Measurements from ENCODE around the gene TRMT112. TPM values are rescaled to one million over a fixed set of nuclear protein-coding genes. Genes with fewer than 3 reads are reported as not detected.

TRMT112 gene
- total and polyA plus RNA-seq, 10 of the 15 experiments (the other 5 are each of a cell fraction or from before 2014, with no cell fraction given), result 212 to 455 (median 308) TPM

- ATAC-seq (no peak), FAIRE-seq (no peak), DNase-seq (ENCODE audit: low read depth, low spot score) (no peak)
- ChIA-PET SMC1A (ENCODE audit: uncharacterized antibody, unreplicated experiment) (interaction anchor here (1.5 kb wide), 1 partner anchor 10 kb away, joined by 6 read pairs; no protein-coding TSS in a partner anchor), RAD21 (ENCODE audit: unreplicated experiment) (interaction anchor here (1.1 kb wide), 1 partner anchor 18 kb away, joined by 3 read pairs; the partner anchor contains the start of gene CATSPERZ), CTCF (interaction anchor here (0.6 to 5.5 kb wide), 4 partner anchors 8 to 49 kb away, joined by 3 to 46 read pairs (median 22); partner anchors contain the start of genes CATSPERZ and ESRRA), POLR2A (interaction anchor here (0.6 to 6.2 kb wide), 5 partner anchors 11 to 75 kb away, joined by 3 to 92 read pairs (median 9); partner anchors contain the start of genes FERMT3, PRDX5 and TRMT112)
- no peaks in the 10 kb centered on the region; the same call in 1 of the 2 replicates for H4K20me1 ChIP-seq (ENCODE audit: control insufficient read depth, insufficient read depth)
- TF ChIP-seq NFXL1 (IDR thresholded peaks at IDR 0.05; ENCODE audit: borderline replicate concordance) (no peak), CHD1 (IDR thresholded peaks at IDR 0.05; ENCODE audit: low read depth, low read length) (no peak), BRCA1 (IDR thresholded peaks at IDR 0.05; ENCODE audit: low read depth, low read length) (no peak), NFYA (IDR thresholded peaks at IDR 0.05; ENCODE audit: borderline replicate concordance, low read depth, low read length) (no peak), NR2C2 (IDR thresholded peaks at IDR 0.05; ENCODE audit: borderline replicate concordance, control insufficient read depth, insufficient read length, low read depth) (no peak), MXI1 (IDR thresholded peaks at IDR 0.05; ENCODE audit: low read depth, low read length) (no peak), ZSCAN29 (IDR thresholded peaks at IDR 0.05) (no peak), ETV6 (conservative IDR thresholded peaks at IDR 0.05 in 1 of 2, IDR thresholded peaks at IDR 0.05 in 1 of 2; ENCODE audit: borderline replicate concordance in 1 of 2, low read depth in 1 of 2) (no peak), FOS (IDR thresholded peaks at IDR 0.05; ENCODE audit: borderline replicate concordance, extremely low read depth, insufficient read length) (no peak), SUZ12 (IDR thresholded peaks at IDR 0.05; ENCODE audit: unreplicated experiment) (no peak)
- WGBS (ENCODE audit: insufficient coverage, insufficient replicate concordance, low lambda C conversion rate, missing lambda C conversion rate), result 99% methylated on average over 22 of the region's 22 CpGs
- H3K4me2 ChIP-seq (ENCODE audit: control insufficient read depth, insufficient read depth), result no peak overlapping the region
- no peaks in the 10 kb centered on the region for H3K36me3 ChIP-seq (ENCODE audit: control insufficient read depth in 2 of 2, insufficient read depth in 2 of 2, low read length in 1 of 2)
- H3K27ac ChIP-seq (ENCODE audit: control insufficient read depth, insufficient read depth), result no peak overlapping the region
- peaks cover 7% of the 10 kb centered on the region for H3K4me1 ChIP-seq (ENCODE audit: control insufficient read depth, insufficient read depth, low read length)
- no peak overlapping the region for H2AFZ ChIP-seq (ENCODE audit: control insufficient read depth, low read depth, low read length)
- no peak overlapping the region for H3K9ac ChIP-seq (ENCODE audit: control insufficient read depth, insufficient read depth, low read length)
- in situ Hi-C loops (cut with MboI), result no loop called here
- no peak overlapping the region for H3K4me3 ChIP-seq
- H3K27me3 ChIP-seq (replicated peaks in 1 of 2; ENCODE audit: control insufficient read depth in 2 of 2, insufficient read depth in 2 of 2, low read length in 1 of 2), result no peaks in the 10 kb centered on the region
- peaks cover 15% of the 10 kb centered on the region for H3K79me2 ChIP-seq (ENCODE audit: control insufficient read depth, insufficient read depth, low read length)
- no peaks in the 10 kb centered on the region for H3K9me3 ChIP-seq (replicated peaks; ENCODE audit: control insufficient read depth, insufficient read depth, low read length)
- intact Hi-C loops (cut with micrococcal nuclease; ENCODE audit: unreplicated experiment), result no loop called here
- TSS peak; percentile 21 for BruUV-seq (replicated peaks)
These were observed 35.2 kb downstream of the TRMT112 start for GRCh38 chr11:64281957-64282770.

Measured in GM12878 (cell line).